Measurements from ENCODE around the gene SGCD. TPM values are rescaled to one million over a fixed set of nuclear protein-coding genes. Genes with fewer than 3 reads are reported as not detected.

SGCD gene
- polyA plus RNA-seq, 1 of the 3 experiments (the other 2 are of a cell fraction), result 0.87 TPM

DNA sequence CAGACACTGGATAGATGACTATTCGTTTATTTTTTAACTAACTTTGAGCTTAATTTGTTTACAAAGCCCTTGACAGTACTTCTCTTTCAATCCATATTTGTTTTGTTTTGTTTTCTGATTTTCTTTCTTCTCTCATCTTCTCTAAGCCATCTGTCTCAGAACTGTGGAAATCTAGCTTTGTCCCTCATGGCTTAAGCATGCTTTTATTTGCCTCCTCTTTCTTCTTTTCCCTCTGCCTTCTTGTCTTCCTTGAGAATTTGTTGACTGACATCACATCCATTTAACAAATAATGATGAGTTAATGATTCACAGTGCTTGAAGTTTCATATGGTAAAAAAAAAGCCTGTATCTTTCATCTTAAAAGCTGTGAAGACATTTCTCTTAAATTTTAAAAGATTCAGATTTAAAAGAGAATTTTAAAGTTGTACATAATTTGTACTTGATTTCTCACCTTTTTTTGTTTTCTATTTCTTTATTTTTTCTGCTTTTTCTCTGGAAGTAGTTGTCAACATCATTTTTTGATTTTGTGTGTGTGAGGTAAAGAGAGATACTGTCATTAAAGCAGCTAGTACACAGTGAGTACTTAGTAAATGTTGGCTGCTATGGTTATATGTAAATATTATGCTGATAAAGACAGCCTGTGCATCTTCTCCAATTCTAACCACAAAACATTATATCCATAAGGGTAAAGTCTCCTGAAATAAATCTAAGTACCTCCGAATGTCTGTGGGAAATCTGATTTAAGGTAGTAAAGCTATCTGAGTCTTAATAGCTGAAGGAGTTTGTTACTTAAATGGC lies 13.9 kb upstream of the SGCD start:
- H3K4me2 ChIP-seq, result no peak overlapping the region
- H3K79me2 ChIP-seq (ENCODE audit: insufficient read depth), result no peaks in the 10 kb centered on the region
- no peak overlapping the region for H3K9ac ChIP-seq
- no peaks in the 10 kb centered on the region for H3K27me3 ChIP-seq (ENCODE audit: insufficient read depth)
- TF ChIP-seq, protein P1, sequence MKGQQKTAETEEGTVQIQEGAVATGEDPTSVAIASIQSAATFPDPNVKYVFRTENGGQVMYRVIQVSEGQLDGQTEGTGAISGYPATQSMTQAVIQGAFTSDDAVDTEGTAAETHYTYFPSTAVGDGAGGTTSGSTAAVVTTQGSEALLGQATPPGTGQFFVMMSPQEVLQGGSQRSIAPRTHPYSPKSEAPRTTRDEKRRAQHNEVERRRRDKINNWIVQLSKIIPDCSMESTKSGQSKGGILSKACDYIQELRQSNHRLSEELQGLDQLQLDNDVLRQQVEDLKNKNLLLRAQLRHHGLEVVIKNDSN (IDR thresholded peaks at IDR 0.05; ENCODE audit: borderline replicate concordance, low read depth), result no peak
- TF ChIP-seq EP300 (IDR thresholded peaks at IDR 0.05; ENCODE audit: borderline replicate concordance in 1 of 2, low read depth in 1 of 2, low read length in 1 of 2) (no peak), FOXM1 (IDR thresholded peaks at IDR 0.05; ENCODE audit: low read depth) (no peak), REST (IDR thresholded peaks at IDR 0.05; ENCODE audit: low read depth, low read length) (no peak), TCF12 (IDR thresholded peaks at IDR 0.05) (no peak), MXI1 (IDR thresholded peaks at IDR 0.05; ENCODE audit: low read depth, low read length) (no peak), RAD21 (IDR thresholded peaks at IDR 0.05; ENCODE audit: low read length) (no peak)
- no peak overlapping the region for H3K4me3 ChIP-seq (ENCODE audit: low read depth in 2 of 2, low read length in 1 of 2)
- H3K36me3 ChIP-seq (replicated peaks in 1 of 2; ENCODE audit: control insufficient read depth in 1 of 2, insufficient read depth in 2 of 2, low read length in 1 of 2), result no peaks in the 10 kb centered on the region
- ChIA-PET POLR2A (no interaction called here), CTCF (interaction anchor here (1.1 kb wide), 1 partner anchor 14 kb away, joined by 3 read pairs; the partner anchor contains the start of gene SGCD)
- DNase-seq, result no peak
- H3K9me2 ChIP-seq, result no peaks in the 10 kb centered on the region
- H3K27ac ChIP-seq (ENCODE audit: low read depth in 2 of 2, low read length in 1 of 2), result no peak overlapping the region
- H4K20me1 ChIP-seq (ENCODE audit: insufficient read depth), result no peaks in the 10 kb centered on the region
- H3F3A ChIP-seq (replicated peaks; ENCODE audit: insufficient read depth), result no peaks in the 10 kb centered on the region
- 27% methylated on average over 2 of the region's 2 CpGs for WGBS (ENCODE audit: low lambda C conversion rate)
- no peaks in the 10 kb centered on the region for H3K4me1 ChIP-seq (ENCODE audit: control insufficient read depth in 1 of 2, insufficient read depth in 2 of 2, low read depth in 1 of 2, low read length in 1 of 2)
- H3K9me3 ChIP-seq, result no peaks in the 10 kb centered on the region
- no peak overlapping the region for H2AFZ ChIP-seq (ENCODE audit: low read depth)

DNA sequence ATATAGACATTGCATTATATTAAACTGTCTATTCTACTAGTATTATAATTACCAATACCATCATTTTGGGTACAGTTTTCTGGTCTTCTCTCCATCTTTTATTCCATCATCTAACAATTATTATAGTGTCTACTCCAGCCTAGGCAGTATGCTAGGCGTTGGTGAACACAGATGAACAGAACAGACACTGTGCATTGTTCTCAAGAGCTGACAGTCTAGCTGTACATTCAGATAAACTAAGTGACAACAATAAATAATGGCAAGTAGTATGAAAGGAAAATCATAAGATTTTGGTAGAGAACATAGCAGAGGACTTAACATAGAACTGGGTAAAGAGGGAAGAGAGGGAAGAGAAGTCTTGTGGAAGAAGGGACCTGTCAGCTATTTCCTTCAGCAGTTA lies 12.5 kb upstream of the SGCD start:
- Histone ChIP-seq H3K9me3 (no peaks in the 10 kb centered on the region), H3K4me1 (ENCODE audit: control insufficient read depth in 1 of 2, insufficient read depth in 2 of 2, low read depth in 1 of 2, low read length in 1 of 2) (no peaks in the 10 kb centered on the region), H3K27ac (ENCODE audit: low read depth in 2 of 2, low read length in 1 of 2) (no peak overlapping the region), H3K9ac (no peak overlapping the region), H2AFZ (ENCODE audit: low read depth) (no peak overlapping the region), H3K36me3 (replicated peaks in 1 of 2; ENCODE audit: control insufficient read depth in 1 of 2, insufficient read depth in 2 of 2, low read length in 1 of 2) (no peaks in the 10 kb centered on the region), H3F3A (replicated peaks; ENCODE audit: insufficient read depth) (no peaks in the 10 kb centered on the region), H3K79me2 (ENCODE audit: insufficient read depth) (no peaks in the 10 kb centered on the region), H3K27me3 (ENCODE audit: insufficient read depth) (no peaks in the 10 kb centered on the region), H3K4me3 (ENCODE audit: low read depth in 2 of 2, low read length in 1 of 2) (no peak overlapping the region), H3K4me2 (no peak overlapping the region), H3K9me2 (no peaks in the 10 kb centered on the region), H4K20me1 (ENCODE audit: insufficient read depth) (no peaks in the 10 kb centered on the region)
- 16% methylated on average over 1 of the region's 1 CpG for WGBS (ENCODE audit: low lambda C conversion rate)
- ChIA-PET POLR2A (no interaction called here), CTCF (no interaction called here)
- no peak for DNase-seq
- TF ChIP-seq FOXJ3 (CRISPR knock-in tag; IDR thresholded peaks at IDR 0.05) (no peak), REST (IDR thresholded peaks at IDR 0.05; ENCODE audit: low read depth, low read length) (no peak), GABPA (IDR thresholded peaks at IDR 0.05; ENCODE audit: low read depth) (no peak), YY1 (IDR thresholded peaks at IDR 0.05; ENCODE audit: low read depth) (no peak), NRF1 (IDR thresholded peaks at IDR 0.05; ENCODE audit: low read depth, low read length) (no peak), ELF1 (IDR thresholded peaks at IDR 0.05) (no peak), SMC3 (IDR thresholded peaks at IDR 0.05; ENCODE audit: low read depth, low read length) (no peak), PBX3 (IDR thresholded peaks at IDR 0.05) (no peak)
- TF ChIP-seq, protein P2, sequence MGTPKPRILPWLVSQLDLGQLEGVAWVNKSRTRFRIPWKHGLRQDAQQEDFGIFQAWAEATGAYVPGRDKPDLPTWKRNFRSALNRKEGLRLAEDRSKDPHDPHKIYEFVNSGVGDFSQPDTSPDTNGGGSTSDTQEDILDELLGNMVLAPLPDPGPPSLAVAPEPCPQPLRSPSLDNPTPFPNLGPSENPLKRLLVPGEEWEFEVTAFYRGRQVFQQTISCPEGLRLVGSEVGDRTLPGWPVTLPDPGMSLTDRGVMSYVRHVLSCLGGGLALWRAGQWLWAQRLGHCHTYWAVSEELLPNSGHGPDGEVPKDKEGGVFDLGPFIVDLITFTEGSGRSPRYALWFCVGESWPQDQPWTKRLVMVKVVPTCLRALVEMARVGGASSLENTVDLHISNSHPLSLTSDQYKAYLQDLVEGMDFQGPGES (IDR thresholded peaks at IDR 0.05; ENCODE audit: low read depth, low read length), result no peak
- TF ChIP-seq, protein P1 (IDR thresholded peaks at IDR 0.05; ENCODE audit: borderline replicate concordance, low read depth), result no peak

All from SK-N-SH (cell line).